Activated T-cell treated with anti-CD3 and anti-CD28 coated beads for 48 hours (primary cell): ENCODE measurements around the gene PPIG.
"Not testable (repeated sequence)": the region's sequence is repeated elsewhere in the genome, so short reads cannot be mapped to it uniquely, and the experiment has no call there.

Experiments
- DNase-seq: peaks from one replicate; pipeline ENCODE4 v3.0.0-alpha.2; 2020; ENCODE audit warnings: low read depth

Gene PPIG

DNA sequence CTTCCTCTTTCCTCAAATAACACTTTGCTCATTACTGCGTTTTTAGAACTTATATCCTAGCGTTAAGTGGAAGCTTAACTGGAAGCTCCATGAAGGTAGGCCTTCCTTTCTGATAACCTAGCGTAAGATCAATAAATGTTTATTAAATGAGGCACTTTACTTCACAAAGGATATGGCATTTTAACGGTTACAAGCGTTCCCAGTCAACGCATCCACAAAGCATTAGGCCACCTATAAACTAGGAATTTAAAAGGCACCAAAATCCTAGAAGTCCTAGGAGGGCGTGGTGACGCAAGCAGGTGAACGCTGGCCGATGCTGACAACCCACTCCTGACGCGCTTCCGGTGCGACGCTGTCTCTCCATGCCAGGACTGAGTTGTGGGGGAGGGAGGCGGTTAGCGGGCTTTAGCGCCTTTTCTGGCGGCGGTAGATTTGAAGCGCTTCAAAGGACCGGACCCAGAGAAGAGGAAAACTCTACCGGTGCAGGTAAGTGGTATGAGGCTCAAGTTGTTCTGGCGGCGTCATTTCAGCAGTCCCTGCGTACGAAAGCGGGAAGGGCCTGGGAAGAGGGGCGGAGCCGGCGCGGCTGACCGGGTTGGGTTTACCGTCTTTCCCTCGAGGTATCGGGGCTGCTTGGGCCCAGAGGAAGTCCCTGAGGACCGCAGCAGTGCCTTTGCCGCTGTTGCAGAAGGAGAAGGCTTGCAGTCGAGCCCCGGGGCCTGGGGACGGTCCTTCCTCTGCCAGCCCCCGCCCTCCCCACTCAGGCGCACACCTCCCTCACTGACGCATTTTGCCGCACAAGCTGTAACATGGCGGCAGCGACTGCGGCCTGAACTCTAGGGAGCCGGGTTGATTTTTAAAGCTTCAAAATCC is at the start of gene PPIG:
Gene PPIG (plus strand): TSS at position 347 of the 873 bp plus-strand sequence. CDS start 19,691 bp downstream, outside the sequence.
- DNase-seq, result peak; percentile 84

DNA sequence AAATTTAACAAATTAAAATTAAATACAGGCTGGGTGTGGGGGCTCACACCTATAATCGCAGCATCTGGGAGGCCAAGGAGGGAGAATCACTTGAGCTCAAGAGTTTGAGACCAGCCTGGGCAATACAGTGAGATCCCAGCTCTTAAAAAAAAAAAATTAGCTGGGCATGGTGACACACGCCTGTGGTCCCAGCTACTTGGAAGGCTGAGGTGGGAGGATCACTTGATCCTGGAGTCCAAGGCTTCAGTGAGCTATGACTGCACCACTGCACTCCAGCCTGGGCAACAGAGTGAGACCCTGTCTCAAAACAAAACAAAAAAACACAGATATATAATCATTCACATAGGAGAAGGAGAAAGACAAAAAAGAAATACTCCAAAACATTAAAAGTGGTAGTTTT is 44.7 kb upstream of the PPIG start:
- DNase-seq, result not testable (repeated sequence)

DNA sequence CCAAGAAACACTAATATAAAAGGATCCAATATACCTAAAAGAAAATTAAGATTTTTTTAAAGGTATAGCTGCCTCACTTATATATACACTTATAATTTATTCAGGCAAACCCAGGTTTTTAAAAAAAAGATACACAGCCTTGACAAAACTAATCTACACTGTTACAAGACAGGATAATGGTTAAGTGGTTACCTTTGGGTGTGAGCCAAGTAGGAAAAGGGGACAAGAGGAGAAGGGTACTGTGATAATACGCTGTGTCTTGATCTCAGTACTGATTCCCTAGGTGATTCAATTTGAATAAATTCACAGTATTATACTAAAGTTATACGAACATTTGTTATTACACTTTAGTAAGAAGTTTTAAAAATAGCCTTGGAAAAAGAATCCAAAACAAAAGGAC is 44.0 kb upstream of the PPIG start:
- no peak for DNase-seq

DNA sequence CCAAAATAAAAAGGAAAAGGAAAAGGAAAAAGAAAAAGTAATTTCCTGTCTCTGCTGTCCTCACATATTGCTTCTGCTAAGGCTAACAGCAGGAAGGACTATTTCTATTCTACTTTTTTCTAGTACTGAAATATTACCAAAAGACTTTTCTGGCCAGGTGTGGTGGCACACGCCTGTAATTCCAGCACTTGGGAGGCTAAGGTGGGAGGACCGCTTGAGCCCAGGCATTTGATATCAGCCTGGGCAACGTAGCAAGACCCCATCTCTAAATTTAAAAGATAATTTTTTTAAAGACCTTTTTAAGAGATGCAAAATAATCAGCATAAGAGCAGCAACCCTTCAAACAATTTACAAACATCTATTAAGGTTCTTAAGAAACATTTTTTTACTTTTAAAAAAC is 41.7 kb upstream of the PPIG start:
- no peak for DNase-seq

DNA sequence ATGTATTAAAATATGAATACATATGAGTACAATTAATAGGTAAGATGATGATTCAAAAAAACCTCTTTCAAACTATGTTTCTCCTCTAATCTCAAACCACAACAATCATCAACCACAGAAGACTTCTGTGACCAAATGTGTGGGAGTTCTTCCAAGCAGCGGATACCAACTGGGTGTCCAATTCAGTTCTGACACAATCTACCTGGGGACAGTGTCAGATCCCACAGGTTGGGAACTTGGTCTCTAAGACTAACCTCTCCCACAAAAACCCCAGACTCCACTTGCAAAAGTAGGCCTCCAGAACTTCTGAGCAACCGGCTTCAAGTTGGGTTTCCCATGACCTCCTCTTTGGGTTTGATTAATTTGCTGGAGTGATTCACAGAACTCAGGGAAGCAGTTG is 37.4 kb upstream of the PPIG start:
- DNase-seq, result no peak

DNA sequence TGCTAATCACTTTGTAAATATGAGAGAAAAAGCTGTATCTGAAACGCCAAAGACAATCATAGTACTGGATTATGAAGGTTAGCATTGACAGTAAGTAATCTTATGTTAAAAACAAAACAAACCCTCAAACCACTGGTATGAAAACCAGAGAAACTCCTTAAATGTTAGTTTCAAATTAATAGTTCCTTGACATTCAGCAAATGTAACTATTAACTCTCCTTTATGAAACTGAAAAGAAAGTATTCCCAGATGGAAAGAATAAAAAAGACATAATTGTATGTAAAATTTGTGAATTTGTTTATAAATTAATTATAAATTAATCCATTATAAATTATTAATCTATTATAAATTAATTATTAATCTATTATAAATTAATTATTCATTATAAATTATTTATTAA is 22.8 kb upstream of the PPIG start:
- DNase-seq, result no peak

DNA sequence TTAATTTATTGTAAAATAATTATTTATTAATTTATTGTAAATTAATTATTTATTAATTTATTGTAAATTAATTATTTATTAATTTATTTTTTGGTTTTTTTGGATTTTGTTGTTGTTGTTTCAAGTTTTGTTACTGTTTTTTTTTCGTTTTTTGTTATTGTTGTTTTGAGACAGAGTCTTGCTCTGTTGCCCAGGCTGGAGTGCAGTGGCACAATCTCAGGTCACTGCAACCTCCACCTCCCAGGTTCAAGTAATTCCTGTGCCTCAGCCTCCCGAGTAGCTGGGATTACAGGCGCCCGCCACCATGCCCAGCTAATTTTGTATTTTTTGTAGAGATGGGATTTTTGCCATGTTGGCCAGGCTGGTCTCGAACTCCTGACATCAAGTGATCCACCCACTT is 22.1 kb upstream of the PPIG start:
- not testable (repeated sequence) for DNase-seq

DNA sequence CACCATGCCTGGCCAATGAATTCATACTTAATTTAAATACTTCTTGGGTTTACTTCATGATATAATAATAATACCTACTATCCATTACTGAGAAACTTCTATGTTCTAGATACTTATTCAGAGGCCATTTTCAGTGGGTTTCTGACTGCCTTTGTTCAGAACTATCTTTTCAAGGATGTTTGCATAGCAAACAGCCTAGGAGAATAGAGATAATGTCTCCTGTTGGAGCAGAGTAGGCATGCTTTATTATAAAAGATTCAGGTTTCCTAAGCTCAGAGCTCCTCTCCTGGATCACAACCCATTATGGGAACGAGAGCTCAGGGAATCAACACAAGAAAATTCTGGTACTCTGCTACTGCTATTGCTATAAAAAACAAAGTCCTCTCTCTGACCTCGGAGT is 21.6 kb upstream of the PPIG start:
- DNase-seq, result no peak

DNA sequence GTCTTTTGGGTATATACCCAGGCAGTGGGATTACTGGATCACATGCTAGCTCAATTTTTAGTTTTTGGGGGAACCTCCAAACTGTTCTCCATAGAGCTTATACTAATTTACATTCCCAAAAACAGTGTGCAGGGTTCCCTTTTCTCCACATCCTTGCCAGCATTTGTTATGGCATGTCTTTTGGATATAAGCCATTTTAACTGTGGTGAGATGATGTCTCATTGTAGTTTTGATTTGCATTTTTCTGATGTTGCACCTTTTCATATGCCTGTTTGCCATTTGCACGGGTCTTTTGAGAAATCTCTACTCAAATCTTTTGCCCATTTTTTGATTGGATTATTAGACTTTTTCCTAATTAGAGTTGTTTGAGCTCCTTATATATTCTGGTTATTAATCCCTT is 18.5 kb upstream of the PPIG start:
- no peak for DNase-seq

DNA sequence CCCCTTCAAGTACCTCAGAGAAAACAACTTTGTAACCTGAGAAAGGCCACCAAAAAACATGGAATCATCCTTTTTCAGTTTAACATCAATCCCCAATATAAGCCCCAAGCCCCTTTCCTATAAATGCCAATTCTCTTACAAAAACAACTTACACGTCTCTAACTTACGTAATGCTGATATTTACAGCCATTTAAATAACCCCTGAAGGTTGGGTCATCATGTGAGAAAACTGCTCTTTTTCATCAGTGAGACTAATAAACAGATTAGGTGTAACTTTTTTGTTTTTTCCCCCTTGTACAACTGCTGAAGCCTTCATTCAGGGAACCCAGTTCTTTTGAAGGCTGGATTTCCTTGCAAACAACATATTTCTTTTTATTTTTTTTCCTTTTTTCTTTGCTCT is 14.2 kb upstream of the PPIG start:
- no peak for DNase-seq

DNA sequence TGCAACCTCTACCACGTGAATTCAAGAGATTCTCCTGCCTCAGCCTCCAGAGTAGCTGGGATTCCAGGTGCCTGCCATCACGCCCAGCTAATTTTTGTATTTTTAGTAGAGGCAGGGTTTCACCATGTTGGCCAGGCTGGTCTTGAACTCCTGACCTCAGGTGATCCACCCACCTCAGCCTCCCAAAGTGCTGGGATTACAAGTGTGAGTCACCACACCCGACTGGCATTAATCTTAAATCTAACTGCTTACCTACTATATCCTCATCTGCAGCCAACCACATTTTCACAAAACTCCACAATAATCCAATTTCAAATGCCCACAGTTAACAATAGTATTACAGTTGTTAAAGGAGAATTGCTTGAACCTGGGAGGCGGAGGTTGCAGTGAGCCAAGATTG is 13.4 kb upstream of the PPIG start:
- DNase-seq, result not testable (repeated sequence)

DNA sequence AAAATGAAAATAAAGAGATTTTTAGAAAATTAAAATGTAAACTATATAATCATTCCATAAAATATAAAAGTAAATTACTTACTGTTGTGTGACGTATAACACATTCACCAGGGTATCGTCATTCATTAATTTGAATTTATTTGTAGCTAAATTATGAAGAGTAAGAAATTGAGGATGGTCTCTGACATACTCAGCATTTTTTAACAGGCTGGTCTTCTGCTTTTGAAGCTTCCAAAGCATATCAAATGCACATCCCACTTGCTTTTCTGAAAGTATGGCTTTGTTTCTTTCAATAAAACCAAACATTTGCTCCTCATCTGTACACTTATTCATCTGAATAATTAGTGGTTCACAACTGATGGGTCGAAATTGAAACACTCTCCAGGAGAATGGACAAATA is 12.6 kb upstream of the PPIG start:
- DNase-seq, result no peak

DNA sequence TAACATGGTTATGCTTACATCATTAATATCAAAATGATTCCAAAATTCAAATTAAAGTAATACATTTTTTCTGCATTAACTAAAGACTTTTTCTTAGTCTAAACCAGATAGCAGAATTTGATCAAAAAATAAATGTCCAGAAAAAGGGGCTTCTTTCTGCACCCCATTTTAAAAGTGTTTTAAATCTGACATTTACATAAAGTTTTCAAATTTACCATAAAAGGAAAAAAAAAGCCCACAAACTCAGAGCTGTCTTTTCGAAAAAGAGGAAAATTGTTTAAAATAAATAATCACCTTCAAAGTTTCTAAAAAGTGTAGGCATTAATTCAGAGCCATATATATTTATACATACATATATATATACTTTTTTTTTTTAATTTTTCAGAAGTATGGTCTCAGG is 12.0 kb upstream of the PPIG start:
- DNase-seq, result no peak

DNA sequence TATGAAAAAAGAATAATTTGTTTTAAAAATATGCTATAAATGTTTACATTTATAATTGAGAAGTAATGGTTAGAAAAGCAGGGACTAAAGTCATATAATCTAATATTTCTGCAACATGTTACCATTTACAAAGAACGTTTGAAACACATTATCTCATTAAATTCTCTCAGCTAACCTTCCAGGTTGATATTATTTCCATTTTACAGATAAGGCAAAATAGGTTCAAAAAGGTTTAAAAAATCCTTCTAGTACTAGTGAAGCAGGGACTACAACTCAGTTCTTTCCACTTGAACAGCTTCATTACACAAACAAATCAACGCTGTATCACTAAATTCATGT is 11.4 kb upstream of the PPIG start:
- DNase-seq, result no peak

DNA sequence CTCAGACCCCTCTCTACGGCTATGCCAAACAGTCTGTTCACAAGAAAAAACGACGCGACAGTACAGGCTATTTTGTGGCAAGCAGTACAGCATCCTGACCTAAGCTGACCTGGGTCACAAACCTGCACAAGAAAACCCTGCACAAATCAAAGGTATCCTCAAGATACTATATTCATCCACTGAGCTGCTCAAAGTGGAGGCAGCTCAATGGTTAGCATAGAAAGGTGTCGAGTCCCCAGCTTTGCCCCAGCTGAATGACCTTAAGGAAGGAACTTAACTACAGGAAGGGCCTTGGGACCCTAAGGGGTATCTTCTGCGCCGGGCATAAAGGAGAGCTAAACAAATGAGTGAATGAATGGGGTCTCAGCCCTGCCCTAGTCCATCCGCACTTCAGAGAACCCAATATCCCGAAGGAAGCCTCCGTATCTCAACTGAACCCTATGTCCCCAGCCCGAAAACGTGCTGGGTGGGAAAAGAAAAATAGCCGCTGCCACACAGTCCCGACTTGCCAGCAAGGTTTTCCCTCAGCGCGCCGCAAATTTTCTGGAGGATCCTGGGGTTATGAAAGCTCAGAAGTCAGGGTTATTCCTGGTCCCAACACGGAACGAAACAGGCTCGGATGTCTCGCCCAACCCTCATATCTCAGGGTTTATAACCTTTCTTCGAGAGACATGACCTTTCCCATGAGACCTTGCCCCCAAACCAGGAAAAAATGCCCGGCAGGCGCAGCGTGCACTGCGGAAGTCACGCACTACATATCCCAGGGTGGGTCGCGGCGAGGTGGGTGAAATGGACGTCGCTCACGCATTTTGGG is 10.8 kb upstream of the PPIG start, which contains the start of gene FASTKD1:
Gene FASTKD1 (minus strand): TSS at position 706 of the 814 bp plus-strand sequence. CDS start 1,836 bp downstream, outside the sequence.
- DNase-seq, result peak; percentile 83

DNA sequence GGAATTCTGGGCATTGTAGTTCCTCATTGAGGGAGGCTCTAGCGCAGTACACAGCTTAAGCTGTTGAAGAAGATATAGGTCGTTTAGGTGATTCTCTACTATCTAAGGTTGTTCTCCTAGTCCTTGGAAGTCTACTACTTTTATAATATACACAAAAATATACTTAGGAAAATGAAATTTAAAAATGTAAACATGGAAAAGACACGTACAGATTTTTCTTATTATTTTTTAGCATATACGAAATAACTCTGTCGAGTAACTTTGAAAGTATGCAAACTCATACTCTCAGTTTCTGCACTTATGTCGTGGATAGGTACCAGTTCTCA is 10.2 kb upstream of the PPIG start:
- no peak for DNase-seq

DNA sequence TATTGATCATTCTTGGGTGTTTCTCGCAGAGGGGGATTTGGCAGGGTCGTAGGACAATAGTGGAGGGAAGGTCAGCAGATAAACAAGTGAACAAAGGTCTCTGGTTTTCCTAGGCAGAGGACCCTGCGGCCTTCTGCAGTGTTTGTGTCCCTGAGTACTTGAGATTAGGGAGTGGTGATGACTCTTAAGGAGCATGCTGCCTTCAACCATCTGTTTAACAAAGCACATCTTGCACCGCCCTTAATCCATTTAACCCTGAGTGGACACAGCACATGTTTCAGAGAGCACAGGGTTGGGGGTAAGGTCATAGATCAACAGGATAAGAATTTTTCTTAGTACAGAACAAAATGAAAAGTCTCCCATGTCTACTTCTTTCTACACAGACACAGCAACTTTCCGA is 9.6 kb upstream of the PPIG start:
- DNase-seq, result not testable (repeated sequence)

DNA sequence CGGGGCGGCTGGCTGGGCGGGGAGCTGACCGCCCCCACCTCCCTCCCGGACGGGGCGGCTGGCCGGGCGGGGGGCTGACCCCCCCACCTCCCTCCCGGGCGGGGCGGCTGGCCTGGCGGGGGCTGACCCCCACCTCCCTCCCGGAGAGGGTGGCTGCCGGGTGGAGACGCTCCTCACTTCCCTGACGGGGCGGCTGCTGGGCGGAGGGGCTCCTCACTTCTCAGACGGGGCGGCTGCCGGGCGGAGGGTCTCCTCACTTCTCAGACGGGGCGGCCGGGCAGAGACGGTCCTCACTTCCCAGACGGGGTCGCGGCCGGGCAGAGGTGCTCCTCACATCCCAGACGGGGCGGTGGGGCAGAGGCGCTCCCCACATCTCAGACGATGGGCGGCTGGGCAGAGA is 8.9 kb upstream of the PPIG start:
- DNase-seq, result not testable (repeated sequence)

DNA sequence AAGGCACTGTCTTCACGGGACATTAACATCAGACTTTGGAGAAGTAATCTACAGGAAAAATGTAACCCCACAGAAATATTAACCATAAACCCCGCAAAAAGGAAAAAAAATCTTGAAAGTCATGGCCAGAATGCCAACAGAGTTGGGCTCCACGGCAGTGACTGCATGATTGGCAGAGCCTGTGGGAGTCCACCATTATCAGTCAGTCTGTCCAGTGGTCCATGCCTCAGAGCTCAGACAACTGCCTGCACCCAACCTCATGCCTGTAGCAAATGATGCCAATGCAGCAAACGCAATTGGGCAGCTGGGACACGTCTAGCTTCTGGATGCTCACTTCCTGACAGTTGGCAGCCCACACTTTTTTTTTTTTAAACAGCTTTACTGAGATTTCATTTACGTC is 5.1 kb upstream of the PPIG start:
- no peak for DNase-seq

DNA sequence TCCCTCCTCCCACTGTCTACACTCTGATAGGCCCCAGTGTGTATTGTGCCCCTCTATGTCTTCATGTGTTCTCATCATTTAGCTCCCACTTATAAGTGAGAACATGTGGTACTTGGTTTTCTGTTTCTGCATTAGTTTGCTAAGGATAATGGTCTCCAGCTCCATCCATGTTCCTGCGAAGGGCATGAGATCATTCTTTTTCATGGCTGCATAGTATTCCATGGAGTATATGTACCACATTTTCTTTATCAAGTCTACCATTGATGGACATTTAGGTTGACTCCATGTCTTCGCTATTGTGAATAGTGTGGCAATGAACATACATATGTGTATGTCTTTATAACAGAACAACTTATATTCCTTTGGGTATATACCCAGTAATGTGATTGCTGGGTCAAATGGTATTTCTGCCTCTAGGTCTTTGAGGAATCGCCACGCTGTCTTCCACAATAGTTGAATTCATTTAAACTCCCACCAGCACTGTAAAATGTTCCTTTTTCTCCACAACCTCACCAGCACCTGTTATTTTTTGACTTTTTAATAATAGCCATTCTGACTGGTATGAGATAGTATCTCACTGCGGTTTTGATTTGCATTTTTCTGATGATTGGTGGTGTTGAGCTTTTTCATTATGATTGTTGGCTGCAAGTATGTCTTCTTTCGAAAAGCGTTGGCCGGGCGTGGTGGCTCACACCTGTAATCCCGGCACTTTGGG is 1.4 kb upstream of the PPIG start:
- DNase-seq, result not testable (repeated sequence)

DNA sequence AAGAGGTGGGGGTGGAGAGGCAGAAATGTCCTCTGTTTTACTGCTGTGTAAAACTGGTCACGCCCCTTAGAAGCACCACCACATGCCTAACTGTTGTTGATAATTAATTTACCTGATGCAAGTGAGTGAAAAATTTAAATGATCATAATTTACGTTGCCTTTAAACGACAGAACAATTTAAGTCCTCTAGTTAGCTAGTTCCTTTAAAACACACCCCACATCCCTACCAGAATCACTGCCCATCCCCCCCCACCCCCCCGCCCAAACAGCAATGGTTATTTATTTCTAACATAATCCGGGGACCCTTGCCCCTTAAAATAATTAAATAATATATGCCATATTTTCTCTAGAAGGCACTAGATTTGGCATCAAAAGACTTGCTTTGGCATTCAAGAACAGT is 633 bp upstream of the PPIG start:
- no peak for DNase-seq

DNA sequence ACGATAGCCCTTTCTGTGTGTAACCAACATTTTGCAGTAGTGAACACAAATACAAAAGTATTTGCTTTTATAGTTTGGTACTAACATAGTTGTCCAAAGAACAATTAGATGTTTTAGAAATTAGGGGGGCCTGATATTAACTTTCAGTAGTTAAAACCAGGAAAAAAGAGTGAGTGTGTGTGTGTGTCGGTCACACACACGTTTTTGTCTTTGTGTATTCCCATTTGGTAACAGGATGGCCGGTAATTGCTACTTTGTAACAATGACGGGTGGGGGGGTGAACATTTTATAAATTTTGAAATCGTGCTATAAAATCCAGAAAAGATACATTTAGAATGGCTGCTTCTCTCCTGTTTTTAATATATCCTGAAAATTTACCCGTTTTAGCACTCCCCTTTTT is 1.5 kb downstream of the PPIG start:
- no peak for DNase-seq

DNA sequence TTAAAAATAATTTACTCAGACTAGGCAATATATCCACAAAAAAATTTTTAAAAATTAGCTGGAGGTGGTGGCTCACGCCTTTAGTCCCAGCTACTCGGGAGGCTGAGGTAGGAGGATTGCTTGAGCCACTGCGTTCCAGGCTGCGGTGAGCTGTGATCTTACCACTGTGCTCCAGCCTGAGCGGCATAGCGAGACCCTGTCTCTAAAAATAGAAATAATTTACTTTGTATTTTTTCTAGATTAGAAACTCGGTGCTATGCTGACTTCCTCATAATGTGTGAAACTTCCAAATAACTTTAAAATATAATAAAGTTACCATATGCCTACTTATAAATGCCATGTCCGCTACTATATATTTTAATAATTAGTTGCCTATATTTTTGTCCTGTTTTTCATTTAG is 6.7 kb downstream of the PPIG start:
- DNase-seq, result no peak
